Cortex of kidney (tissue), 1 donor: Measurements from ENCODE around the gene TMEM42.

Experiments used
- DNase-seq: peaks from one replicate; lab custom pipeline; 2025; lab: John Stamatoyannopoulos, UW

TMEM42 gene

DNA sequence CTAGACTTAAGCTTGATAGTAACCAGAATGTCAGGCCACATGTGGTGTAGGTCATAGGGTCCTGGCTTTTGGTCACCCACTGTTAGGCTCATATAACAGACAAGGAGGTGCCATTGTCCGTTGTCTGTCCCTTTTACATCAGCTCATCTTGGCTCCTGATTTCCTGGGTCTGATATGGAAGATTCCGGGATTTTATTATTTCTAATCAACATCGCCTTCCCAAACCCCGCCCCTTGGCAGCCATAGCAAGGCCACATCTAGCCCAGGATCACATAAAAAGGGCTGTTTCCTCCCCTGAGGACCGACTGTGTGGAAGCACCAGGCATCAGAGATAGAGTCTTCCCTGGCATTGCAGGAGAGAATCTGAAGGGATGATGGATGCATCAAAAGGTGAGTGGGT lies 12.6 kb downstream of the TMEM42 start, which contains the start of gene TGM4:
Gene TGM4 (plus strand): TSS at position 301 of the 400 bp plus-strand sequence. CDS start 71 bp downstream, at position 372.
- DNase-seq, result no peak

DNA sequence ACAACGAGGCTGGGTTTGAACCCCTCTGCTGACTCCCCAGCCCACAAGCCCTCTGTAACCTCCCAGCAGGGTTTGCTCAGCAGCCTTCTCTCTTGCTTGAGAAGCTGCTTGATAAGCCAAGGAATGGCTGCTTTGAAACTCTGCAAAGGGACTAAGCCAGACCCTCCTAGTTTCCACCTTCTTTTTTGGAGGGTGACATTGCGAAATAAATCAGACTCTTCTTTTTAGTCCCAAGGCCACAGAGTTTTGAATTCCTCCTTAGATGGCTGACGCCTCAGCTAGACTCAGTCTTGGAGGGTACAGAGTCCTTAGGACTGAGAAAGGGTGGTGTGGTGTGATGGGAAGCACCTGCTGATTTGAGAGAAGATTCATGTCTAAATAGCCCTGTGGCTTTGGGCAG lies 13.9 kb downstream of the TMEM42 start:
- DNase-seq, result no peak

GRCh38 chr3:44877333-44877732 lies 15.6 kb downstream of the TMEM42 start:
- no peak for DNase-seq

- DNase-seq, result no peak
These were observed 18.6 kb downstream of the TMEM42 start for GRCh38 chr3:44880284-44880683.

- no peak for DNase-seq
These were observed 21.7 kb downstream of the TMEM42 start for GRCh38 chr3:44883213-44883955.

DNA sequence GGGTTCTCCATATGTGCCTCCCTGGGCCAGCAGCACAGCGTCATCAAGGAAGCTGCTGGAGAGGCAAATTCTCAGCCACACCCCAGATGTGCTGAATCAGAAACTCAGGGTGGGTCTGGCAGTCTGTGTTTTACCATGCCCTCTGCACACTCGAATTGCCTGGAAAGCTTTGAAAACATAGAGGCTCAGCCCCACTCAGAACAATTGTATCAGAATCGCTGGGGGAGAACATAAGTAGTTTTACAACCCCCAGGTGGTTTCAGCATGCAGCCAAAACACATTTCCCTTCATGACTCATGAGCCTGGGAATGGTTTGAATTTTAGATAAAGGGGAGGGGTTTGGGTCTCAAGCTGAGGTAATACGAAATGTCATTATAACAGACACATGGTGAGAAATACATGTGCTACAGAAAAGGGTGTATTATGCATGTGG lies 22.3 kb downstream of the TMEM42 start:
- DNase-seq, result no peak

- DNase-seq, result no peak
These were observed 23.9 kb downstream of the TMEM42 start for GRCh38 chr3:44885618-44886017.

DNA sequence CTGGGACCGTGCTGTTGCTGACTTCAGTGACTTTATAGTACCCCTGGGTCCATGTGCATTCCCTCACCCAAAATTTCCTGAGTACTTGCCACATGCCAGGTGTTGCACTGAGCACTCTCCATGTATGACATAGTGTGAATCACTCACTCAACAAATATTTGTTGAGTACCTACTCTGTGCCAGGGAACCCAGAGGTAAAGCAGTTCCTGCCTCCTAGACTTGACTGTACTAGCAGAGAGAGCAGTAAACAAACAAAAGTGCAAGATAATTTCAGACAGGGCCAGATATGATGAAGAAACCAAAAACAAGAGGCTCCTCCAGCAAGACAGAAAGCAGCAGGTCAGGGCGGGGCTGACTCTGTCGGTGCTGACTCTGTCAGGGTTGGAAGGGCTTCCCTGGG lies 24.8 kb downstream of the TMEM42 start:
- DNase-seq, result no peak

DNA sequence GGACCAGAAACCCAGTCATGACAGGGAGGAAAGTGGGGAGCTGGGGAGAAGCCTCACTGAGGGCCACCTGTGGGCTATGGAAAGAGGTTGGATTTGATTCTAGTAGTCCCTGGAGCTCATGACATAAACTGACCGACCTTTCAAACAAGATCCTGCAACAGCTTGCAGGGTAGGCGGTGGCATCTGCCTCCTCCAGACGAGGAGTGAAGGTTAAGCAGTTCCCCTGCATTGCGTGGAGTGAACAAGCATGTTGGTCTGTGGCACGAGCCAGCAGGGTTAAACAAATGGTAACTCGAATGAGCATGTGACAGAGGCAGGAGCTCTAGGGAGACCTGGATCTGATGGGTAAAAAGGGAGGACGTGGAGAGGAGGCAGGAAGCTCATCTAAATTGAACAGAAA lies 25.4 kb downstream of the TMEM42 start:
- DNase-seq, result no peak

- no peak for DNase-seq
These were observed 28.5 kb downstream of the TMEM42 start for GRCh38 chr3:44890258-44890657.

GRCh38 chr3:44890852-44891251 lies 29.1 kb downstream of the TMEM42 start:
- DNase-seq, result no peak

- no peak for DNase-seq
These were observed 31.0 kb downstream of the TMEM42 start for GRCh38 chr3:44892689-44893088.

DNA sequence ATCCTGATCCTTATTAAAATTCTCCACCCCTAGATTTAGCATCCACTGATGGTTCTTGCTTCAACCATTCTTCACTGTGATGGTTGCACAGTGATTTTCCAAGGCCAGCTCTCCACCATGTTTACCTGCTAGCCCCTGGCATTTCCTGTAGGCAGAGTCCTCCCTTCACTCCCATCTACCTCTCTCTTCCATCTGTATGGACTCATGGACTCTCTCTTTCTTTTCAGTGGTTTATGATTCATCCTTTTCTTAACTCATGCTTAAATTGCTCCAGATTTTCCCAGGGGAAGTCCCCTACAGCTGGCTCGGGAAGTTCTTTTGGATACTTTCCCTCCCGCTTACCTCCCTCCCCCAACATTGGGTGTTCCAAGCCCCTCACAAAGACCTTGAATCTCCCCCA lies 31.4 kb downstream of the TMEM42 start:
- no peak for DNase-seq

DNA sequence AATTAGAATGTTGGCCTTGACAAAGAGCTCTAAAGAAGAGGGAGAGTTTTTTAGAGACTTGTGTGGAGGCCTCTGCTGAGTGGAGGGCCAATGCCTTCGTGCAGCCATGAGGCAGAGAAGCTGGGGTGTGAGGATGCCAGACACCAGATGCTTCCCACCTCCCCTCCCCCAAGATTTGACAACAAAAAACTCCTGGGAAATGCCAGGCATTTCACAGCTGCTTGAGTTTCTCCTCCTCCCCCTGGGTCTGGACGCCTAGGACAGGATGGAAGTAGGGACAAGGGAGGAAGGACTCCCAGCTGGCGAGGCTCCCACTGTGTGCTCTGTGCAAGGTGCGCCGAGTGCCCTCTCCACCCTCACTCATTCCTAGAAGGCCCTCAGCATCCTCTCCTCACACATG lies 32.8 kb downstream of the TMEM42 start:
- no peak for DNase-seq

DNA sequence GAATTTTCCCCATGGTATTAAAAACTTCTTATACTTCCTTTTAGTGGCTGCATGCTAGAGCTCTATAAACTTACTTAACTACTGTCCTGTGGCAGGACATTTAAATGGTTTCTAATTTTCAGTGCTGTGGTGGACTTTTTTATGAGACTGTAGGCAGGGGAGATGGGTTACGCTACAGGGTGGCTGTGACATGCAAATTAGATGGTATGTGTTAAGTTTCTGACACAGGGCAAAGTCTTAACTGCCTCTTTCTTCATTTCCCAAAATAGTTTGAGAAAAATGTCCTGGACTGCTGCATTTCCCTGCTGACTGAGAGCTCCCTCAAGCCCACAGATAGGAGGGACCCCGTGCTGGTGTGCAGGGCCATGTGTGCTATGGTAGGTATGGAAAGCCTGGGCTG lies 34.7 kb downstream of the TMEM42 start:
- no peak for DNase-seq

GRCh38 chr3:44899683-44900367 lies 38.1 kb downstream of the TMEM42 start:
- no peak for DNase-seq

DNA sequence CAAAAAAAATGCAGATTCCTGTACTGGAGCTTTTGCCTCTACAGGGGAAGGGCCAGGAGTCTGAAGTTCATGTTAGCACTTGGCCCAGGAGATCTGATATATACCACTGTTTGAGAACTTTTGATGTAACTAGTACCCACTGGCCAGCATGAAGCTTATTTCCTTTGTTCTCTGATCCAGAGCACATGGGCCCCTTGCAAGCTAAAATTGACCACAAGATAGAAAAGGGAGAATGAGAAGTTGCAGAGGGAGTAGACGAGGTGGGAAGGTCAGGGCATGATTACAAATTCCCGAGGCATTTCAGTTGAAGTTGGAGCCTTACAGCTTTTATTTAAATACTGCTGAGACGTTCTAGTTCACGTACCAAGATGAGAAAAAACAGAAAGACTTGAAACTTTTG lies 40.9 kb downstream of the TMEM42 start:
- no peak for DNase-seq

GRCh38 chr3:44903314-44903713 lies 41.6 kb downstream of the TMEM42 start:
- no peak for DNase-seq

DNA sequence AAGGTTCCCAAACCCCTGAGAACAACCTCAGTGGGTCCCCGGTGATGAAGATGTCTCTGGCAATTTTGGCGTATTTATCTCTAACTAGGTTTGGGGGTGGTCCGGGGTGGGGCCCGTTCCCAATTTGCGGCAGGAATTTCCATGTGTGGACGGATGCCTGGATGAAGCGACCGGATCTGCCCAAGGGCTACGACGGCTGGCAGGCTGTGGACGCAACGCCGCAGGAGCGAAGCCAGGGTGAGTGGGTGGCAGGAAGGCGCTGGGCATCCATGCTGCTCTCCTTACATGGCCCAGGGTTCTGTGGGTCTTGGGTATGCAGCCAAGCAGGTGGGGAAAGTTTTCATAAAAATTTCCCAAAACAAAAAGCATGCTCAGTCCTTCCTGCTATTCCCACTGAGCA lies 42.0 kb downstream of the TMEM42 start:
- DNase-seq, result no peak

GRCh38 chr3:44905446-44906157 lies 43.9 kb downstream of the TMEM42 start:
- no peak for DNase-seq

GRCh38 chr3:44906997-44907396 lies 45.3 kb downstream of the TMEM42 start:
- DNase-seq, result no peak

DNA sequence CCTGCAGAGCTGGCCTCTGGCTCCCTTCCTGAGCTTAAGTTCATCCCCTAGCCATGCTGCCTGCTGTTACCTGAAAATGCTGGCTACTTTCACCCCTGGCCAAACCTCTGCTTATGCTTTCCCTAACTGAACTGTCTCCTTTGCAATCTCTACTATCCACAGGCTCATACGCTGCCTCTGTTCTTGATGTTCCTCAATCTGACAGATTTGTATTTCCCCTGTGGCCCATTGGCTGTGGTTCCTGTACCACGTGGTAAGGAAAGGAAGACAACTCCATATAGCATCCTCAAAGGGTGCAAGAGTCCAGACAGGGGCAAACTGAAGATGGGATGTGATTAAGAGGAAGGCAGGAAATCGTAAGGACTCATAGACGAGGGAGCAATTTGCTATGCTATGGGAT lies 45.9 kb downstream of the TMEM42 start:
- no peak for DNase-seq

GRCh38 chr3:44909063-44909462 lies 47.4 kb downstream of the TMEM42 start:
- no peak for DNase-seq
